GM12878 (cell line): ENCODE results near the gene COL4A3. TPM values are rescaled to one million over a fixed set of nuclear protein-coding genes. Genes with fewer than 3 reads are reported as not detected.

Experiments used
- ATAC-seq: fragments of 200-7000 bp; cut with Tn5 transposase; 3 replicates; pipeline ENCODE4 v1.9.1; 2020; ENCODE audit warnings: mild to moderate bottlenecking, moderate library complexity
- BruUV-seq: library from RNA; stranded (reverse); fragments of 400-500 nt; replicated peaks from 2 replicates; lab custom pipeline; 2021; lab: Mats Ljungman, UMichigan
- CTCF ChIA-PET: fragments of 300-600 bp; sonication (Branson Sonifier 250); formaldehyde crosslinking; extraction: SDS; loops from one replicate; lab custom pipeline; 2021; ENCODE audit warnings: inconsistent platforms; lab: Yijun Ruan, JAX
- POLR2A ChIA-PET: fragments of 350-600 bp; formaldehyde crosslinking; extraction: SDS; loops from one replicate; lab custom pipeline; 2021; ENCODE audit warnings: inconsistent platforms; lab: Charles Lee
- RAD21 ChIA-PET: fragments of 300-600 bp; sonication (Branson Sonifier 250); formaldehyde crosslinking; loops from one replicate; lab custom pipeline; 2023; ENCODE audit warnings: antibody characterized with exemption; ENCODE audit not compliant: unreplicated experiment; lab: Charles Lee
- SMC1A ChIA-PET: fragments of 300-600 bp; sonication (Branson Sonifier 250); formaldehyde crosslinking; loops from one replicate; lab custom pipeline; 2023; ENCODE audit not compliant: unreplicated experiment, uncharacterized antibody; lab: Charles Lee
- DNase-seq: peaks from one replicate; pipeline ENCODE4 v3.0.0-alpha.2; 2011; ENCODE audit warnings: low read depth, low spot score
- FAIRE-seq: peaks from 3 replicates; lab custom pipeline; 2011; peaks lifted over from hg19 to GRCh38; lab: Jason Lieb, UNC
- H2AFZ ChIP-seq: 2 replicates; pipeline ENCODE4 v1.6.0; 2011; ENCODE audit warnings: low read depth, low read length, control low read depth; ENCODE audit not compliant: control insufficient read depth
- H3K27ac ChIP-seq: 2 replicates; pipeline ENCODE4 v1.5.1; 2011; ENCODE audit warnings: control low read depth; ENCODE audit not compliant: control insufficient read depth, insufficient read depth
- H3K27me3 ChIP-seq, 2 experiments: replicated peaks in 1 of 2; 2 replicates each; pipeline versions ENCODE4 v1.6.0 to v1.6.1; 2011; ENCODE audit warnings: low read length in 1 of 2; ENCODE audit not compliant: control insufficient read depth in 2 of 2, insufficient read depth in 2 of 2
- H3K36me3 ChIP-seq, 2 experiments: 2 replicates each; pipeline ENCODE4 v1.5.1; 2011; ENCODE audit warnings: low read length in 1 of 2; ENCODE audit not compliant: control insufficient read depth in 2 of 2, insufficient read depth in 2 of 2
- H3K4me1 ChIP-seq: 2 replicates; pipeline ENCODE4 v1.6.1; 2011; ENCODE audit warnings: mild to moderate bottlenecking, low read length, moderate library complexity, mixed read lengths; ENCODE audit not compliant: control insufficient read depth, insufficient read depth
- H3K4me2 ChIP-seq: 2 replicates; pipeline ENCODE4 v1.6.0; 2011; ENCODE audit warnings: control low read depth; ENCODE audit not compliant: control insufficient read depth, insufficient read depth
- H3K4me3 ChIP-seq: fragments of 200-600 bp; sonication (generic); 2 replicates; pipeline ENCODE4 v1.5.1; 2016
- H3K79me2 ChIP-seq: 2 replicates; pipeline ENCODE4 v1.6.0; 2011; ENCODE audit warnings: low read length; ENCODE audit not compliant: control insufficient read depth, insufficient read depth
- H3K9ac ChIP-seq: 2 replicates; pipeline ENCODE4 v1.8.0; 2011; ENCODE audit warnings: low read length, control low read depth, mixed read lengths; ENCODE audit not compliant: control insufficient read depth, insufficient read depth
- H3K9me3 ChIP-seq: replicated peaks from 3 replicates; pipeline ENCODE4 v1.5.1; 2011; ENCODE audit warnings: mild to moderate bottlenecking, low read length; ENCODE audit not compliant: control insufficient read depth, insufficient read depth
- H4K20me1 ChIP-seq: 2 replicates; pipeline ENCODE4 v1.6.0; 2011; ENCODE audit not compliant: control insufficient read depth, insufficient read depth
- ETV6 ChIP-seq, 2 experiments: fragments of 450-650 bp in 1 of 2; IDR thresholded peaks in 1 of 2; conservative IDR thresholded peaks in 1 of 2; 2 replicates each; pipeline ENCODE4 v1.6.1; 2014; ENCODE audit warnings: antibody characterized with exemption in 1 of 2, borderline replicate concordance in 1 of 2, low read depth in 1 of 2, mild to moderate bottlenecking in 1 of 2, moderate library complexity in 1 of 2
- HDAC6 ChIP-seq: fragments of 200-600 bp; sonication (generic); IDR thresholded peaks from one replicate; pipeline ENCODE4 v1.8.0; 2017; ENCODE audit warnings: antibody characterized with exemption; ENCODE audit not compliant: unreplicated experiment
- IKZF2 ChIP-seq, 2 experiments: fragments of 450-650 bp; IDR thresholded peaks; 2 replicates each; pipeline ENCODE4 v1.6.1; 2017; ENCODE audit warnings: mild to moderate bottlenecking in 2 of 2, moderate library complexity in 2 of 2
- MTA2 ChIP-seq: fragments of 450-650 bp; IDR thresholded peaks from 2 replicates; pipeline ENCODE4 v1.6.1; 2016; ENCODE audit warnings: low read depth, mild to moderate bottlenecking, moderate library complexity
- MTA3 ChIP-seq: IDR thresholded peaks from 2 replicates; pipeline ENCODE4 v1.6.1; 2012; ENCODE audit warnings: low read length, inconsistent platforms, borderline replicate concordance
- NFIC ChIP-seq: IDR thresholded peaks from 2 replicates; pipeline ENCODE4 v1.6.1; 2012; ENCODE audit warnings: low read depth, mild to moderate bottlenecking, inconsistent platforms, low read length, moderate library complexity
- PML ChIP-seq: IDR thresholded peaks from 2 replicates; pipeline ENCODE4 v1.6.1; 2012; ENCODE audit warnings: low read length, inconsistent platforms
- SMAD5 ChIP-seq: IDR thresholded peaks from 2 replicates; pipeline ENCODE4 v1.6.1; 2016; ENCODE audit warnings: antibody characterized with exemption, low read depth
- WGBS: methylation state at CpG from one replicate; pipeline ENCODE4 v1.1.6; 2016; ENCODE audit warnings: low lambda C conversion rate; ENCODE audit not compliant: insufficient replicate concordance, insufficient coverage; ENCODE audit errors: missing lambda C conversion rate; 5-methylcytosine and 5-hydroxymethylcytosine counted together
- in situ Hi-C: fragments of 300-500 bp; cut with MboI; formaldehyde crosslinking; loops from 9 replicates; pipeline ENCODE4 v1.14.3; 2018; ENCODE audit warnings: mixed read lengths
- intact Hi-C: fragments of 100-400 bp; cut with micrococcal nuclease; formaldehyde crosslinking; loops from one replicate; pipeline ENCODE4 v1.14.2; 2022; ENCODE audit not compliant: unreplicated experiment
- polyA plus RNA-seq, 11 experiments: library from polyadenylated mRNA; depleted of rRNA in 4 of 11; unstranded in 6 of 11; stranded (reverse) in 5 of 11; fragments of >200 nt; fragmentation: Nextera tagmentation in 4 of 11; fragmentation: Illumina TruSeq in 1 of 11; extraction: Ambion mirVana in 4 of 11; extraction: Trizol in 1 of 11; gene quantifications; 1 replicate in 1 of 11; 2 replicates in 10 of 11; pipeline versions ENCODE4 v1.2.1 to v1.2.3, GENCODE V29; 2011 to 2016; ENCODE audit warnings: inconsistent platforms in 2 of 11, missing spikeins in 2 of 11, low read depth in 1 of 11
- total RNA-seq, 4 experiments: library from RNA; depleted of rRNA in 3 of 4; stranded (reverse); fragments of >200 nt in 3 of 4; fragmentation: Illumina TruSeq in 1 of 4; extraction: Trizol in 1 of 4; gene quantifications; 2 replicates each; pipeline versions ENCODE4 v1.2.1 to v1.2.3, GENCODE V29; 2013 to 2021
- TF ChIP-seq, protein P1 (sequence below): IDR thresholded peaks from 2 replicates; pipeline ENCODE4 v1.6.1; 2011; ENCODE audit warnings: low read depth, mild to moderate bottlenecking, low read length, moderate library complexity, borderline replicate concordance; ENCODE audit errors: extremely low read depth
- TF ChIP-seq, protein P2 (sequence below): IDR thresholded peaks from 2 replicates; pipeline ENCODE4 v1.6.1; 2011; ENCODE audit warnings: borderline replicate concordance, low read depth, mild to moderate bottlenecking, moderate library complexity, low read length; ENCODE audit not compliant: insufficient read depth, poor library complexity, severe bottlenecking
- TF ChIP-seq, protein P3 (sequence below): IDR thresholded peaks from 2 replicates; pipeline ENCODE4 v1.6.1; 2012; ENCODE audit warnings: improper control_type of control experiment, low read depth, low read length; ENCODE audit not compliant: insufficient replicate concordance

The COL4A3 gene
- total and polyA plus RNA-seq, 10 of the 15 experiments (the other 5 are each of a cell fraction or from before 2014, with no cell fraction given) = 0.34 to 10.5 (median 3.8) TPM

DNA sequence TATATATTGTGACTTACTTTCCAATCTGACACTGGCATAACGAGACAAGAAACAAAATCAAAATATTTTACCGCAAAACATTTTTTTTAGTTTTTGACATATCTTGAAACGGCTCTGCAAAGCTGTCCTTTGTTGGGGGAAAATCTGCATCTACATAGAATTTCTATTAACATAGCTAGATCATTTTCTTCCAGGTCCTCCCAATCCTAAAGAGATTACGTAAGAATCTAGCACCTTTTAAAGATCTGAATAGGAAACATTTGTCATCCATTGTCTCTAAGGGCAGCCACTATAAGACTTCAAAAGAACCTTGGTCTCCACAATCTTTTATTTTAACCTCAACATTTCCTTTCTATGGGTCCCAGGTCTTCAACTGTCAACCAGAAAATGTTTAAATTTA lies 159.4 kb downstream of the COL4A3 start:
- in situ Hi-C loops = no loop called here
- H3K9ac ChIP-seq = no peak overlapping the region
- ATAC-seq = no peak
- ChIA-PET CTCF (interaction anchor here (0.6 kb wide), 1 partner anchor 498 kb away, joined by 3 read pairs; no protein-coding TSS in a partner anchor), RAD21 (no interaction called here), SMC1A (interaction anchor here (0.6 to 1.5 kb wide), 3 partner anchors 13 to 484 kb away, joined by 3 read pairs; no protein-coding TSS in a partner anchor), POLR2A (no interaction called here)
- no peak overlapping the region for H2AFZ ChIP-seq
- H3K9me3 ChIP-seq = no peaks in the 10 kb centered on the region; the same call in 2 of the 3 replicates
- H3K27me3 ChIP-seq = no peaks in the 10 kb centered on the region
- intact Hi-C loops = loop anchor here (10.0 kb wide), 1 partner anchor 521 kb away; no protein-coding TSS in a partner anchor
- no peak overlapping the region; the same call in 1 of the 2 replicates for H3K4me2 ChIP-seq
- no peak for DNase-seq
- H3K36me3 ChIP-seq = no peaks in the 10 kb centered on the region
- H4K20me1 ChIP-seq = no peaks in the 10 kb centered on the region
- no peak for FAIRE-seq
- no TSS peak for BruUV-seq
- H3K4me1 ChIP-seq = no peaks in the 10 kb centered on the region
- peaks cover 36% of the 10 kb centered on the region for H3K79me2 ChIP-seq
- H3K27ac ChIP-seq = no peak overlapping the region
- H3K4me3 ChIP-seq = no peak overlapping the region
- 97% methylated on average over 4 of the region's 4 CpGs for WGBS
- TF ChIP-seq, protein P1, sequence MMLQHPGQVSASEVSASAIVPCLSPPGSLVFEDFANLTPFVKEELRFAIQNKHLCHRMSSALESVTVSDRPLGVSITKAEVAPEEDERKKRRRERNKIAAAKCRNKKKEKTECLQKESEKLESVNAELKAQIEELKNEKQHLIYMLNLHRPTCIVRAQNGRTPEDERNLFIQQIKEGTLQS = no peak
- TF ChIP-seq HDAC6 = no peak
- TF ChIP-seq, protein P2, sequence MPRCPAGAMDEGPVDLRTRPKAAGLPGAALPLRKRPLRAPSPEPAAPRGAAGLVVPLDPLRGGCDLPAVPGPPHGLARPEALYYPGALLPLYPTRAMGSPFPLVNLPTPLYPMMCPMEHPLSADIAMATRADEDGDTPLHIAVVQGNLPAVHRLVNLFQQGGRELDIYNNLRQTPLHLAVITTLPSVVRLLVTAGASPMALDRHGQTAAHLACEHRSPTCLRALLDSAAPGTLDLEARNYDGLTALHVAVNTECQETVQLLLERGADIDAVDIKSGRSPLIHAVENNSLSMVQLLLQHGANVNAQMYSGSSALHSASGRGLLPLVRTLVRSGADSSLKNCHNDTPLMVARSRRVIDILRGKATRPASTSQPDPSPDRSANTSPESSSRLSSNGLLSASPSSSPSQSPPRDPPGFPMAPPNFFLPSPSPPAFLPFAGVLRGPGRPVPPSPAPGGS = no peak
- TF ChIP-seq NFIC = no peak
- TF ChIP-seq PML = no peak
- no peak for TF ChIP-seq MTA2
- no peak for TF ChIP-seq IKZF2 (IDR thresholded peaks at IDR 0.05)
- no peak for TF ChIP-seq SMAD5
- TF ChIP-seq ETV6 (conservative IDR thresholded peaks at IDR 0.05 in 1 of 2, IDR thresholded peaks at IDR 0.05 in 1 of 2; ENCODE audit: borderline replicate concordance in 1 of 2, low read depth in 1 of 2) = no peak
- TF ChIP-seq, protein P3, sequence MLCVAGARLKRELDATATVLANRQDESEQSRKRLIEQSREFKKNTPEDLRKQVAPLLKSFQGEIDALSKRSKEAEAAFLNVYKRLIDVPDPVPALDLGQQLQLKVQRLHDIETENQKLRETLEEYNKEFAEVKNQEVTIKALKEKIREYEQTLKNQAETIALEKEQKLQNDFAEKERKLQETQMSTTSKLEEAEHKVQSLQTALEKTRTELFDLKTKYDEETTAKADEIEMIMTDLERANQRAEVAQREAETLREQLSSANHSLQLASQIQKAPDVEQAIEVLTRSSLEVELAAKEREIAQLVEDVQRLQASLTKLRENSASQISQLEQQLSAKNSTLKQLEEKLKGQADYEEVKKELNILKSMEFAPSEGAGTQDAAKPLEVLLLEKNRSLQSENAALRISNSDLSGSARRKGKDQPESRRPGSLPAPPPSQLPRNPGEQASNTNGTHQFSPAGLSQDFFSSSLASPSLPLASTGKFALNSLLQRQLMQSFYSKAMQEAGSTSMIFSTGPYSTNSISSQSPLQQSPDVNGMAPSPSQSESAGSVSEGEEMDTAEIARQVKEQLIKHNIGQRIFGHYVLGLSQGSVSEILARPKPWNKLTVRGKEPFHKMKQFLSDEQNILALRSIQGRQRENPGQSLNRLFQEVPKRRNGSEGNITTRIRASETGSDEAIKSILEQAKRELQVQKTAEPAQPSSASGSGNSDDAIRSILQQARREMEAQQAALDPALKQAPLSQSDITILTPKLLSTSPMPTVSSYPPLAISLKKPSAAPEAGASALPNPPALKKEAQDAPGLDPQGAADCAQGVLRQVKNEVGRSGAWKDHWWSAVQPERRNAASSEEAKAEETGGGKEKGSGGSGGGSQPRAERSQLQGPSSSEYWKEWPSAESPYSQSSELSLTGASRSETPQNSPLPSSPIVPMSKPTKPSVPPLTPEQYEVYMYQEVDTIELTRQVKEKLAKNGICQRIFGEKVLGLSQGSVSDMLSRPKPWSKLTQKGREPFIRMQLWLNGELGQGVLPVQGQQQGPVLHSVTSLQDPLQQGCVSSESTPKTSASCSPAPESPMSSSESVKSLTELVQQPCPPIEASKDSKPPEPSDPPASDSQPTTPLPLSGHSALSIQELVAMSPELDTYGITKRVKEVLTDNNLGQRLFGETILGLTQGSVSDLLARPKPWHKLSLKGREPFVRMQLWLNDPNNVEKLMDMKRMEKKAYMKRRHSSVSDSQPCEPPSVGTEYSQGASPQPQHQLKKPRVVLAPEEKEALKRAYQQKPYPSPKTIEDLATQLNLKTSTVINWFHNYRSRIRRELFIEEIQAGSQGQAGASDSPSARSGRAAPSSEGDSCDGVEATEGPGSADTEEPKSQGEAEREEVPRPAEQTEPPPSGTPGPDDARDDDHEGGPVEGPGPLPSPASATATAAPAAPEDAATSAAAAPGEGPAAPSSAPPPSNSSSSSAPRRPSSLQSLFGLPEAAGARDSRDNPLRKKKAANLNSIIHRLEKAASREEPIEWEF = no peak
- no peak for TF ChIP-seq MTA3
